ENCODE measurements around the gene PDHA1. TPM values are rescaled to one million over a fixed set of nuclear protein-coding genes. Genes with fewer than 3 reads are reported as not detected.

Gene PDHA1
- total RNA-seq, 1 donor from 2014 or later, result 114 TPM

GRCh38 chrX:19403696-19404095 lies 60.0 kb downstream of the PDHA1 start:
- Histone ChIP-seq H3K27ac (no peak overlapping the region), H3K9me3 (no peaks in the 10 kb centered on the region), H3K4me1 (no peaks in the 10 kb centered on the region), H3K4me3 (no peak overlapping the region), H3K27me3 (no peaks in the 10 kb centered on the region), H3K36me3 (no peaks in the 10 kb centered on the region)
- no peak for TF ChIP-seq CTCF (IDR thresholded peaks at IDR 0.05)
- ATAC-seq, result no peak
- DNase-seq, result no peak
- intact Hi-C loops (cut with DNase I), result no loop called here

- no peaks in the 10 kb centered on the region for H3K4me1 ChIP-seq
- H3K36me3 ChIP-seq, result no peaks in the 10 kb centered on the region
- intact Hi-C loops (cut with DNase I), result no loop called here
- H3K4me3 ChIP-seq, result no peak overlapping the region
- no peaks in the 10 kb centered on the region for H3K9me3 ChIP-seq
- no peaks in the 10 kb centered on the region for H3K27me3 ChIP-seq
- DNase-seq, result no peak
- no peak for TF ChIP-seq CTCF (IDR thresholded peaks at IDR 0.05)
- H3K27ac ChIP-seq, result no peak overlapping the region
- ATAC-seq, result no peak
Observed at GRCh38 chrX:19410259-19410658, 66.5 kb downstream of the PDHA1 start.

Other genes with a start within 250 kb of the PDHA1 start
- 1.8 TPM for gene ADGRG2, start 221.5 kb upstream of the PDHA1 start, total RNA-seq
- 2.1 TPM for gene MAP3K15, start 171.6 kb downstream of the PDHA1 start, total RNA-seq

All from upper lobe of right lung (tissue), 1 donor.